Measurements from ENCODE around the gene NCOA3.

NCOA3 gene

DNA sequence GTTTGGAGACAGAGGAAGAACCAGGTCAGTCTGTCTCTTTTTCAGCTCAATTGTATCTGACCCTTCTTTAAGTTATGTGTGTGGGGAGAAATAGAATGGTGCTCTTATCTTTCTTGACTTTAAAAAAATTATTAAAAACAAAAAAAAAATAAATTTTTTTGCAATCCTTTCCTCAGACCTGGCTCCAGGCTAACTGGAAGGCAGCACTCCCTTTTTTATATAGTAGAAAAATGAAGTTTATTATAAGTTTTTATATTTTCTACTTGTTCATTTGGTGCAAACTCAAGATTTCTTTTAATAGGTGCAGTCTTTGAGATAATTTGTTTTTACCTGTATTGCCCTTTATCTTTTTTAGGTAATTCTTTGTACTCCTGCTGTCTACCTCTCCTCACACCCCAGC, 153.9 kb downstream of the NCOA3 start:
- TF ChIP-seq, protein P1, sequence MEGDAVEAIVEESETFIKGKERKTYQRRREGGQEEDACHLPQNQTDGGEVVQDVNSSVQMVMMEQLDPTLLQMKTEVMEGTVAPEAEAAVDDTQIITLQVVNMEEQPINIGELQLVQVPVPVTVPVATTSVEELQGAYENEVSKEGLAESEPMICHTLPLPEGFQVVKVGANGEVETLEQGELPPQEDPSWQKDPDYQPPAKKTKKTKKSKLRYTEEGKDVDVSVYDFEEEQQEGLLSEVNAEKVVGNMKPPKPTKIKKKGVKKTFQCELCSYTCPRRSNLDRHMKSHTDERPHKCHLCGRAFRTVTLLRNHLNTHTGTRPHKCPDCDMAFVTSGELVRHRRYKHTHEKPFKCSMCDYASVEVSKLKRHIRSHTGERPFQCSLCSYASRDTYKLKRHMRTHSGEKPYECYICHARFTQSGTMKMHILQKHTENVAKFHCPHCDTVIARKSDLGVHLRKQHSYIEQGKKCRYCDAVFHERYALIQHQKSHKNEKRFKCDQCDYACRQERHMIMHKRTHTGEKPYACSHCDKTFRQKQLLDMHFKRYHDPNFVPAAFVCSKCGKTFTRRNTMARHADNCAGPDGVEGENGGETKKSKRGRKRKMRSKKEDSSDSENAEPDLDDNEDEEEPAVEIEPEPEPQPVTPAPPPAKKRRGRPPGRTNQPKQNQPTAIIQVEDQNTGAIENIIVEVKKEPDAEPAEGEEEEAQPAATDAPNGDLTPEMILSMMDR (IDR thresholded peaks at IDR 0.05; ENCODE audit: extremely low read depth, missing control alignments), result no peak
- DNase-seq (ENCODE audit: low spot score), result no peak

DNA sequence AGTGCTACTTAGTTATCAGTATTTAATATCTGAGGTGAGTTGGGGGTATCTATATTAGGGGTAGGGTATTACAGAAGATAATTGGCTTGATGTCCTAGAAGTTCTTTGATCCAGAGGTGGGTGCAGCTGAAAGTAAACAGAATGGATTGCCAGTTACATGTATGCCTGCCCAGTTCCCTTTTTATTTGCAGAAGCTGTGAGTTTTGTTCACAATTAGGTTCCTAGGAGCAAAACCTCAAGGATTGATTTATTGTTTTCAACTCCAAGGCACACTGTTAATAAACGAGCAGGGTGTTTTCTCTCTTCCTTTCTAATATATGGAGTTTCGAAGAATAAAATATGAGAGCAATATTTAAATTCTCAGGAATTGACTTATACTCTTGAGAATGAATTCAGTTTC, 154.6 kb downstream of the NCOA3 start:
- TF ChIP-seq, protein P1 (IDR thresholded peaks at IDR 0.05; ENCODE audit: extremely low read depth, missing control alignments), result no peak
- no peak for DNase-seq (ENCODE audit: low spot score)

DNA sequence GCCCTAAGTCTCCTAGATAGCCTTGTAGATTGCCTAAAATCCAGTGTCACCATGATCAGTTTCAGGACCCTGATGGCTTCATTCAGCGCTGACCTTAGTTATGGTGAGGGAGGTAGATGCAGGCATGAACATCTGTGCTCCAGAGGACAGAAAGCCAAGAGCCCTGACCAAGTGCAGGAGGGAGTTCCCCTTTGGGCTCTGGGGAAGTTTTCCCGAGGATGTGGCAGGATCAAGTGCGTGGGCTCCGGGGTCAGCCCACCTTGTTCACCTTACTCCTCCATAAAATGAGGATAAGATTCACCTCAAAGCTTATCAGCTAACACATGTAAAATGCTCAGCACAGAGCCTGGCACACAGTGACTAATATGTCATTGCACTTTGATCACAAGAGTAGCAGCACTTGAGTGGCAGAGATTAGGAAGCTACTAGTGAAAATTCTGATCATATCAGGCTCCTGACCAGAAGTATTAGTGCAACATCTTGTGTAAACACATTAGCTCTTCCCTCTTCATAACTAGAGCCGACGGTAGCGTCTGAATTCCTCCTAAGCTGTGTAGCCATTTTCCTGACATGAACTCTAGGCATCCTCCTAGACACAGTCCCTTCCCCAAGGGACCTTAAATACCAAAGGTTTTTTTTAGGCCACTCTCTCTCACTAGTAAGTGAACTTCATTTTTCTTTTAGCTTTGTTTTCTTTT, 158.4 kb downstream of the NCOA3 start:
- TF ChIP-seq, protein P1 (IDR thresholded peaks at IDR 0.05; ENCODE audit: extremely low read depth, missing control alignments), result no peak
- DNase-seq (ENCODE audit: low spot score), result no peak

DNA sequence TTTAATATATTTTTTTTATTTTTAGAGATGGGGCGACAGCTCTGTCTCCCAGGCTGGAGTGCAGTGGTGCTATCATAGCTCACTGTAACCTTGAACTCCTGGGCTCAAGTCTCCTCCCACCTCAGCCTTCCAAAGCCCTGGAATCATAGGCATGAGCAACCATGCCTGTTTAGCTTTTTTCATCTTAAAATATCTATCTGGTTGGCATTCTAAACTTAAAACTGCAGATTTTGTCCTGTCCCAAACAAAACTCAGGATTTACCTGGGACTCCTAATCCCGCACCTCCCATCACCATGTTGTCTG, 158.9 kb downstream of the NCOA3 start:
- TF ChIP-seq, protein P1 (IDR thresholded peaks at IDR 0.05; ENCODE audit: extremely low read depth, missing control alignments), result no peak
- no peak for DNase-seq (ENCODE audit: low spot score)

DNA sequence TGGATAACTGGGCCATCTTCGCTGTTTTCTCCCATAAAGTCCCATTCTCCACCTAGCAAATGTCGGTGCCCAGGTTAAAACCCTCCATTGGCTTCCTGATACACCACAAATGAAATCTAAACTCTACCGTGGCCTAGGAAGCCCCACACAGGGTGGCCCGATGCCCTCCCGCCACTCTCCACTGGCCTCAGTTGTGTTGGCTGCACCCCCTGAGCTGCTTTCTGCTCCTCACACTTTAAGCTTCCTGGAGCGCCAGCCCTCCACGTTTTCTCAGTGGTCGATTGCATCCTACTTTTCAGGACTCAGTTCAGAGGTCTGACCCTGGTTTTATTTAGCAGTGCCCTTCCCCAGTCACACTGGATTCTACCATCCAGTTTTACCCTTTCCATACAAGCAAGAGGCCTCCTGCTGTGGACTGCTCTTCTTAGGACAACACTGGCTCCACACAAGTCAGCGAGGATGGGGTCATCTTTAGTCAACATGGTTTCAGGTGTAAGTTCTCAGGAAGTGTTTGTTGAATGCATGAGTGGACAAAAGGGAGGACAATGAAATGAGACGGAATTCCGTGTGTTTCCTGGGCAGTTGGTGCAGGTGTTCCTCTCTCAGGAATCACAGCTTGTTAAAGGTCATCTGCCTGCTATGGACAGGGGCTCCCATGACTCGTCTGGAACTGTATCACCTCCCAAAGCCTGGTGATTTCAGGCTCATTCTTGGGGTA, 159.5 kb downstream of the NCOA3 start:
- TF ChIP-seq, protein P1 (IDR thresholded peaks at IDR 0.05; ENCODE audit: extremely low read depth, missing control alignments), result no peak
- no peak for DNase-seq (ENCODE audit: low spot score)

DNA sequence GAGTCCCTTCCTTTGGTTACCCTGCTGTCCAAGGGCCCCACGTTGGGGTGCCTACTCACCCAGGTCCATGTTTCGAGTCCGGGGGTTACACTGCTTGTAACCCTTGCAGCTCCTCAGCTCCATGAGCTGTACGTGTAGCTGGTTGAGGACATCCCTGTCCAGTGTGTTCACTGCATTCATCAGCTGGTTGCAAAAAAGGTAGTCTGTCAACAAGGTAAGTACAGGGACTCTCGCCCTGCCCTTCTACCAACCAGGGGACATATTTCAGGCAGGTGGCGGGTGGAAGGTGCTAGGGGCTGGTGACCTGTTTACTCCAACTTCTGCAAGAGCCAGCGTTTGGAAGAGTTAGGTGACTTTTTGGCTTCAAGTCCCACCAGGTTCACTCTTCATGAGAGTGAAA, 160.0 kb downstream of the NCOA3 start:
- TF ChIP-seq, protein P1 (IDR thresholded peaks at IDR 0.05; ENCODE audit: extremely low read depth, missing control alignments), result no peak
- no peak for DNase-seq (ENCODE audit: low spot score)

DNA sequence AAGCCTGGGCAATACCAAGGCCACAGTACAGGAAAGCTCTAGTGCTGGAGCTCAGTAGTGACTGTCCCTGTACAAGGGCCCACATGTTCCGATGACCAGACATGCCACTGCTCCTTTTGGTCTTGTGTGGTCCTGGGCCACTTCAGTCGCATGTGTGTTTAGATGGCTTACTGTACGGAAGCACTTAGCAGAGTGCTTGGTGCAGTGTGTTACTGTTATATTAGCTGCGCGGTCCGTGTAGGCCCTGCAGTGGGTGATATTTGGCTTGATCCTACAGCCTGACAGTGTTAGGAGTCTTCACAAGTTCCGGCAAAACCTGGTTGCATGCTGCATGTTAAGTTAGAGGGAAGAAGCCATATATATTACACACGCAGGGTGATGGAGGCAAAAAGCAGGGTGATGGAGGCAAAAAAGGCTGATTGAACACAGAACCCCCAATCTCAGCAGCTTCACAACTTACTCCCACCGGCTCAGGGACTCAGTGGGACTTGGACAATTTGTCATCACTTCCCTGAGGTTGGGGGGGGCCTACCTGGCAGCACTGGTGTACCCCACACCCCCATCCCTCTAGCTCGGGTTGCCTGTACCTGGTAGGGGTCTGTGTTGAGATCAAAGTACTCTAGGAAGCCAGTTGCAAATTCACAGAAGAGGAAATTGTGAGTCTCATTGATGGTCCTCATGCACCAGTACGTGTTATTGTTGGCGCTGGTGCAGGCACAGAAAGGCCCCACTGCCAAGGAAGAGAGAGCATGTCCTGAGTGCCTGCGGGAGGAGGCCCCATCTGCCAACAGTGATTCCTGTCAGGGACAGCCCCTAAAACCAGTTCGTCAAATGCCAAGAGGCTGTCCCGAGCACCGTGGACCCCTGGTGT, 161.0 kb downstream of the NCOA3 start:
- no peak for DNase-seq (ENCODE audit: low spot score)
- TF ChIP-seq, protein P1 (IDR thresholded peaks at IDR 0.05; ENCODE audit: extremely low read depth, missing control alignments), result no peak

All from GM20000 (cell line).